GM18499 (cell line): ENCODE results near the gene NR2F2.

Experiments used
- ATAC-seq: cut with Tn5 transposase; IDR thresholded peaks from one replicate; pipeline ENCODE4 v1.9.1; 2021; ENCODE audit warnings: moderate number of reproducible peaks; ENCODE audit not compliant: insufficient read depth, unreplicated experiment

Gene NR2F2

DNA sequence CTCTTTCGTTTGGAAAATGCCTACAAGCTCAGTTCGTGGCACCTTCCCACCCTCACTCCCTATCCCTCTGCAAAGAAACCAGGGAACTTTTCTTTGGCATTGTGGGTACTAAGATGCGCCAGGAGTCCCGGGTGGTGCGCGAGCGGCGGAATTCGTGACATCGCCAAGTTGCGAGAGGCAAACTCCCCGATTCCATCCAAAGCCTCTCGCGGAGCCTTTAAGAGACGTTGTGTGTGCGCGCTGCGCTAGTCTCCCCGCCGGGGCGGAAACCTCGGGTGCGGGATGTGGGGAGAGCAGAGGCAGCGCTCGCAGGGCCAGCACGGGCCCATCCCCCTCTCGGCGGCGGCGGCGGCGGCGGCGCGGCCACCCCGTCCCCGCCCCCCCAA lies 443 bp upstream of the NR2F2 start:
- ATAC-seq = no peak

DNA sequence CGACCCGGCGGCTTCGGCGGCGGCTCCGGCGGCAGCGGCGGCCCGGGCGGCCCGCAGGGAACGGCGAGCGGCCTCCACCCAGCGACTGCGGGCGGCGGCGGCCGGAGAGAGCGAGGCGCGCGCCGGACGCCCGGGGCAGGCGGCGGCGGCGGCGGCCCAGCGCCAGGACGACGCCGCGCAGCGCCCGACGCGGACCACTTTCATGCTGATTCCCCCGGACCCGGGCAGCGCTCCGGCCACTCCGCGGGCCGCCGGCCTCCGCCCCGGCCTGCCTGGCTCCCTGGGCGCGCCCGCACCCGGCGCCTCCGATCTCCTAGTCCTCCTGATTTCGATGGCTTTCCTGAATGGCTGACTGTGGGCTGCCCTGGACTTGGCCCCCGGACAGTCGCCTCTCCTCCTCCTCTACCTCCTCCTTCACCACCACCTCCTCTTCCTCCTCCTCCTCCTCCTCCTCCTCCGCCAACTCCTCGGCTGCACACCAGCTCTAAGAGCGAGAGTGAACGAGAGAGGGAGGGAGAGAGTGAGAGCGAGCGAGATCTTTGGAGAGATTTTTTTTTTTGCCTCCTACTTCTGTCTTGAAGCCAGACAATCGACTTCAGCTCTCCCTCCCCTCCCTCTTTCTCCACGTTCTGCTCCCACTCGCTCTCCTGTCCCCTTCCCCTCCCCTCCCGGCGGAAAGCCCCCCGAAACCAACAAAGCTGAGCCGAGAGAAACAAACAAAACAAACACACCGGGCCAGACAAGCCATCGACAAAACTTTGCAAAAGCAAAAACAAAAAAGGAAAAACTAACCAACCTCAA lies 844 bp downstream of the NR2F2 start:
- ATAC-seq = no peak

- ATAC-seq = no peak
Measured at GRCh38 chr15:96331945-96332636, 1.6 kb downstream of the NR2F2 start.

DNA sequence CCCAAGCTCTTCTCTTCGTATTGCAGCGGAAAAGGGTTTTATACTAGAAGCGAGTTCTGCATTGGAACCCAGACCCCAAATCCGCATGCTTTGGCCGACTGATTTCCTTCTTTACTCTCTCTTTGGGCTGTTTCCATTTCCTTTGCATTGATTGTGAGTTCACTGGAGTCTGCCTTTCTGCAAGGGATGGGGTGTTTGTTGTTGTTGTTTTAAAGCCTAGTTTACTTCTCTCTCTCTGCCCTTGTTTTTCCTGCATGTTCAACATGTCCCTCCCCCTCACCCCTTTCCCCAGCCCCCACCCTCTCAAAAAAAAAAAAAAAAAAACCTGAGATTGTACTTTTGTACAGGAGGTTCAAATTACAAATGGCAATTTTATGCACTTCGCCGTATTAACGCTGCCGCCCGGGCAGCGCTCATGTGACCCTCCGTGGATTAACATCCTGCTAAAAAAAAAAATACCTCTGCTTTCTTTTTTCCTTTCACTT lies 2.2 kb downstream of the NR2F2 start:
- no peak for ATAC-seq

GRCh38 chr15:96333131-96334016 lies 2.9 kb downstream of the NR2F2 start:
- ATAC-seq = no peak

GRCh38 chr15:96334017-96334704 lies 3.7 kb downstream of the NR2F2 start:
- no peak for ATAC-seq

GRCh38 chr15:96334705-96335410 lies 4.4 kb downstream of the NR2F2 start:
- ATAC-seq = no peak

- no peak for ATAC-seq
Measured at GRCh38 chr15:96335411-96336024, 5.0 kb downstream of the NR2F2 start.

GRCh38 chr15:96336108-96336595 lies 5.7 kb downstream of the NR2F2 start:
- ATAC-seq = no peak

DNA sequence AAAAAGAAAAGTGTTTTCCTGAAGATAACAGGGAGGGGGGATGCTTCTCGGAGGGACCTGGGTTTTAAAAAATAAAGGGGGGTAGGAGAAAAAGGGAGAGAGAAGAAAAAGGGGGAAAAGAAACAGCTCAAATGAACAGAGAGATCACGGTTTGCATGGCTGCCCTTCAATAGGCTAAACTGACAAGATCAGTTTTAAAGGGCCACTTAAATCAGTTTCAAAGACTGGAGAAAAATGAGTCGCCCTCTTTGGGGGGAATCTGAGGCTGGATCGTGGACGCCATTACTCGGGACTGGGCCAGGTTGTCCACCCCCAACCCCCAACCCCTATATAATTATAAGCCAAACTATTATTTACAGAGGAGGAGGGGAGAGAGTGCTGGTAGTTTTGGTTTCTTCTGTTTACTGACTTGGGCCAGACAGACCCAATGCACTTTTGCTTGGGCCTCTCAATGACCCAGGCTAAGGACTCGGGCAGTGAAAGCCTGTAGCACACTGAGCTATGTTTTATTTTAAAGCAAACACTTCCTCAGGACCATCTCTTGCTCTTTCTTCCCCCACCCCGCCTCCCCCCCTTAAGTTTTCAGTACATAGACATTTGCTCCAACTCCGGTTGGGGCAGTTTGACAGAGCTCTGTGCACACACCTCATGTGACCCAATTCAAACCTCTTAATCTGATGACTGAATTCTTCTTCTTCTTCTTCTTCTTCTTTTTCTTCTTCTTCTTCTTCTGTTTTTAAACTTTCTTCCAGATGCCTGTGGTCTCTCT lies 6.3 kb downstream of the NR2F2 start:
- ATAC-seq = no peak

DNA sequence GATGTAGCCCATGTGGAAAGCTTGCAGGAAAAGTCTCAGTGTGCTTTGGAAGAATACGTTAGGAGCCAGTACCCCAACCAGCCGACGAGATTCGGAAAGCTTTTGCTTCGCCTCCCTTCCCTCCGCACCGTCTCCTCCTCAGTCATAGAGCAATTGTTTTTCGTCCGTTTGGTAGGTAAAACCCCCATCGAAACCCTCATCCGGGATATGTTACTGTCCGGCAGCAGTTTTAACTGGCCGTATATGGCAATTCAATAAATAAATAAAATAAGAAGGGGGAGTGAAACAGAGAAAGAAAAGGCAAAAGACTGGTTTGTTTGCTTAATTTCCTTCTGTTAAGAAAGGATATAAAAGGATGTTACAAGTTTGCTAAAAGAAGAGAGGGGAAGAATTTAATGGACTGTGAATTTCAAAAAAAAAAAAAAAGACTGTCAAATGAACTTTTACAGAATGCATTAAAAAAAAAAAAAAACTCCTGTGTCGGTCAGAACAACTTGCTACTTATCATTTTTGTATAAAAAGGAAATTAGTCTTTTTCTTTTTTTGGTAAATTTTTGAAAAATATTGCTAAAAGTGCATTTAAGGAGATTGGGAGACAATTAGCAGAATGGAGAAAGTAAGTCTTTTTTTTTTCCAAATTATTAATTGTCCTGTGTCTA lies 7.0 kb downstream of the NR2F2 start:
- no peak for ATAC-seq

DNA sequence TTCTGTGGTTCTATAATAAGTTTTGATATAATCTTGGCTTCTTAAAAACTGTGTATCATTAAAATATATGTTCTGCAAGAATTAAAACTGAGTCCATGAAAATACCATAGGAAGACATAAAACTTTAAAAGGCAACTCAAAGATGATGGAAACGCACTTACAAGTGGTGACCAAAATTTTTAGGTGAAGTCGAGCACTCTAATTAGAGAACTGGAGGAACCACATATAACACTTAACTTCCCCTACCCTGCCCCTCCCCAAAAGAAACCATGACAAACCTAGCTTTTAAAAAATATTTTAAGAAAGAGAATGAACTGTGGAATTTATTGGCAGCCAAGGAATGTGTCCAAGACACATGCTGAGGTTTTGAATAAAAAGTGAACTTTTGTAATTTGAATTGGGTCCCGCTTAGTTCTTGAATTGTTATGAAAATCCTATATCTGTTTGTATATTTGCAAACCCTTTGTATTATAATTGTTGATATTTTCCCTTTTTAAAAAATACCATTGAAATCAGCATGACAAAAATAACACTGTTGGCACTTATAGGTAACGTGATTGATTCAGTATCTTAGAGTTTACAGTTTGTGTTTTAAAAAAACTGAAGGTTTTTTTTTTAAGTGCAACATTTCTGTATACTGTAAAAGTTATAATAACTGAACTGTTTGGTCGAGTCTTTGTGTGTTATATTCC lies 7.7 kb downstream of the NR2F2 start:
- ATAC-seq = no peak

- no peak for ATAC-seq
Measured at GRCh38 chr15:96338766-96339618, 8.5 kb downstream of the NR2F2 start.

GRCh38 chr15:96339619-96340347 lies 9.3 kb downstream of the NR2F2 start:
- ATAC-seq = no peak

- ATAC-seq = no peak
Measured at GRCh38 chr15:96340348-96340597, 9.8 kb downstream of the NR2F2 start.
